Myocyte (in vitro differentiated cells): ENCODE measurements around the gene BRSK2. TPM values are rescaled to one million over a fixed set of nuclear protein-coding genes. Genes with fewer than 3 reads are reported as not detected.

Source experiments
- DNase-seq: peaks from one replicate; pipeline ENCODE4 v3.0.0-alpha.2; 2012; ENCODE audit warnings: low read depth
- total RNA-seq: library from RNA; depleted of rRNA; stranded (reverse); fragments of >200 nt; gene quantifications from 2 replicates; pipeline ENCODE4 v1.2.3, GENCODE V29; 2014

Gene BRSK2
- total RNA-seq, 1 donor from 2014 or later: 0.70 TPM

DNA sequence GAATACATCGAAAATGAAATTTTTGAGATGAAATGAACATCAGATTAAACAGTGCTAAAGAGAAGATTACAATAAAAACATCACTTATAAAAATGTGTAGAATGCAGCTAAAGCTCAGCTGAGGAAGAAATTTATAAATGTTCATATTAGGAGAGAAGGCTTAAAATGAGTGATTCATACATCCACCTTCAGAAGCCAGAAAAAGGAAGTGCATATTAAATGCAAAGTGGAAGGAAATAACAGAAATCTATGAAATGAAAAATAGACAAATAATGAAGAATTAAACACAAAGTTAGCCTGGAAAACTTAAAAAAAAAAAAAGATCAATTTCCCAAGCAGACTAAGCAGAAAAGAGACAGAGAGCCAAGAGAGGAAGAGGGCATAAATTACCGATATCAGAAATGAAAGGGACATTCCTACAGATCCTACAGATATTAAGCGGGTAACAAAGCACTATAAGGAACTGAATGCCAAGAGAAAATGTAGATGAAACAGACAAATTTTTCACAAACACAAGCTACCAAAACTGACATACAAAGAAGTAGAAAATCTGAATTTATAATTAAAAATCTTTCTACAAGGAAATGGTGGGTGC lies 104.0 kb downstream of the BRSK2 start:
- no peak for DNase-seq

GRCh38 chr11:1494650-1495049 lies 104.9 kb downstream of the BRSK2 start:
- DNase-seq: no peak

DNA sequence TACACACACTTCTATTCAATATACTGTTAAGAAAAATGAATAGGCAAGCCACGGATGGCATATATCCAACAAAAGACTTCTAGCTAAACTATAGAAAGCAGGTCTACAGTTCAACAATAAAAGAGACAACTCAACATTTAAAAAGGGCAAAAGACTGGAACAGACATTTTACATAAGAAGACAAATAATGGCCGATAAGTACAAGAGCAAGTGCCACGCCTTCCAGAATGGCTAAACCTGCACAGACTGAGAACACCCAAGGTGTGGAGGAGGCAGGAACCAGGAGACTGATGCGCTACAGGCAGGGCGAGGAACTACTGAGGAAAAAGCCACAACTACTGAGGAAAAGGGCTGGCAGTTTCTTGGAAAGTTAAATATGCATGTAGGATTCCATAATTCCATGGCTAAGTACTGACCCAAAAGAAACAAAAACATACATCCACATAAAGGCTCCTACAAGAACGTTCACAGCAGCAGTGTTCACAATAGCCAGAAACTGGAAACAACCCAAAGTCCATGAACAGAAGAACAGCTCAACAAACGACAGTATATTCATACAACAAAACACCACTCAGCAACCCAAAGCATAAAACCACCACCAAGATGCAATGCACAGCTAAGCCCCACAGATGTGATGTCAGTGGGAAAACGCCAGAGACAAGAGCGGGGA lies 106.5 kb downstream of the BRSK2 start:
- no peak for DNase-seq

DNA sequence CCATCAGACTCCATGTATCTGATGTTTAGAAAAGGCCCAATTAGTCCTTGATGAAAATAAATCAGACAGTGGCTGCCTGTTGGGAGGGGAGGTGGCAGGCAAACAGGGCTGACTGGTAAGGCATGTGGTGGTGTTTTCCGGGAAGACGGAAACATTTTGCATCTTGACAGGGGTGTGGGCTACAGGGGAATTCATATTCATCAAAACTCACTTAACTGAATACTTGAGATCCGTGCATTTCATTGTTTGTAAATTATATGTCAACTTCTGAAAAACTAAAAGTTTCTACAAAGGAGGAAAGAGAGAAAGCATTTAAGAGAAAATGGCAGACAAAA lies 107.0 kb downstream of the BRSK2 start:
- no peak for DNase-seq

DNA sequence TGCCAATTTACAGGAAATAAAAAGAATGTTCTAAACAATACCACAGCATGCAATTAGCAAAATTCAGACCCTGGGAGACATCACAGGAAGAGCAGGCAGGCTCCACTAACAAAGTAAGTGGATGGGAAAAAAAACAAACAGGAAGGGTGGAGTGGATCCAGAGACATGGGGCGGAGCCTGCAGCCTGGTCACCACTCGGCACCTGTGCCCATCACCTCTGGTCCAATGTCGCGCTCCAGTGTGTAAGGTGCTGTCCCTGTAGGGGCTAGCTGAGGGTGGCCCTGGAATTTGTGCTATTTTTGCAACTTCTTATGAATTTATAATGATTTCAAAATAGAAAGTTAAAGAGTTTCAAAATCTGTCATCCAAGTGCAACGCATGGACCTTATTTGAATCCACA lies 107.9 kb downstream of the BRSK2 start:
- no peak for DNase-seq

GRCh38 chr11:1498262-1498661 lies 108.5 kb downstream of the BRSK2 start:
- no peak for DNase-seq

GRCh38 chr11:1499261-1499890 lies 109.6 kb downstream of the BRSK2 start:
- DNase-seq: peak; percentile 18

GRCh38 chr11:1499899-1500298 lies 110.2 kb downstream of the BRSK2 start:
- no peak for DNase-seq

DNA sequence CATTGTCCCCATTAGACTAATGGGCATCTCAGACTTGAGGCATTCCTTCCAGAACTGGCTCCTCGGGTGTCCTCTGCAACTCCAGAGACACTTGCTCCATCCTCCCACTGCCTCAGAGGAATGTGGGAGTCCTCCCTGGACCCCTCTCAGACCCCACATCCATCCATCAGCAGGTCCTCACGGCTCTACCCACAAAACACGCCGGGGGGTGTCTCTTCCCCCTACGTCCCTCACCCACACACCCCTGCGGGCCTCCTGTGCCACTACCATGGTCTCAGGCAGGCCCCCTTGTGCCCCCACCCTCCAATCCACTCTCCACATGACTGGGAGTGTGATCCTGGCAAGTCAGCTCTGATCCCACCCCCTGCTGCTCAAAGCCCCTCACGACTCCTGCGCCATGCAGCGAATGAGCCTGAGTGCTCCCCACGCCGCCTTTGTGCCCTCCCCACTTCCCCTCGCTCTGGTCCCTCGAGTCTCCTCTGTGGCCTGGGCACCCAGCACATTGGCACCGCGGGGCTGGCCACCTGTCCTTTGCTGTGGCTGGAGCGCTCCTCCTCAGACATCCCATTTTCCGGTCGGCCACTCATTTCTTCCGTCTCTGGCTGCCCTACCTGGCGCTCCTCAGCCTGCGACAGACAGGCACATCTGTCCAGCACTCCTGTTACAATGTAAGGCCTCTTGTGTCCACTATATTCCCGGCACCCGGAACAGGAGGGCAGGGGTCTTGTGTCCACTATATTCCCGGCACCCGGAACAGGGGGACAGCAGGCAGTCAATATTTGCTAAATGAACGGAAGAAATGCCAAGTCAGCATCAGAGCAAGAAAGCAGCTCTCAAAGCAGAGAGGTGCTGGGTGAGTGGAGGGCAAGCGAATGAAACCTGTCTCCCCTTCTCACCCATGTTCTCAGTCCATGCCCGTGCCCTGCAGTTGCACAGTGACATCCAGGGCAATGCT lies 111.0 kb downstream of the BRSK2 start:
- no peak for DNase-seq

DNA sequence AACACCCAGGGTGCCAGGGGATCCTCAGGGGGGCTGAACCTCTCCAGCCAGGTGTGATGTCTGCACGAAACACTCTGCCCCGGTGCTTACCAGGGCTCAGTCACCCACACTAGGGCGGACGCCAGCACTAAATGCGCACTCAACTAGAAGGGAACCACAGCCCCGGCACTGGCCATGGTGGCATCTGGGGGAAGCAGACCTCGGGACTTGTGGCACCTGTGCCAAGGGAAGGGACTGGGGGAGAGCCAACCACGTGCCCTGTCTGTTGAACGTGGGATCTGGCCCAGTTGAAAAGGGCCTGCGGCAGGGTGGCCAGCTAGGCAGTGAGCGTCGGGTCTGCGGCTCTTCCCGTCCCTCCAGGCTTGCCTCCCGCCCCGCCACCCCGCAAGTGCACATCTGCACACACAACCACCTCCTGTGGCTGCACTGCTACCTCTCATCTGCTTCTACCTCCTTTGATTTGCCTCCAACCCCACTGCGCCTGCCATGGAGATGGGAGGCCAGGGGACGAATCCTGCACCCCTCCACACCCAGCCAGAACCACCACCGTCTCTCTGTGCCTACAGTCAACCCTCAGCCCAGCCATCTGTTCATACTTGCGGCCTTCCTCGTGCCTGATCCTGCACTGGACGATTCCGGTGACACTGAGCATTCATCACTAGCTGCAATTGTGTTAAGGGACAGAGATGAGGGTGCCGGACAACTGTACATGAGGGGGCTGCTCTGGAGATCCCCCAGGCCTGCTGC lies 111.9 kb downstream of the BRSK2 start:
- no peak for DNase-seq

- no peak for DNase-seq
Observed at GRCh38 chr11:1502168-1502953, 112.6 kb downstream of the BRSK2 start.

- no peak for DNase-seq
Observed at GRCh38 chr11:1502954-1503707, 113.4 kb downstream of the BRSK2 start.

GRCh38 chr11:1503708-1504104 lies 114.0 kb downstream of the BRSK2 start:
- no peak for DNase-seq

DNA sequence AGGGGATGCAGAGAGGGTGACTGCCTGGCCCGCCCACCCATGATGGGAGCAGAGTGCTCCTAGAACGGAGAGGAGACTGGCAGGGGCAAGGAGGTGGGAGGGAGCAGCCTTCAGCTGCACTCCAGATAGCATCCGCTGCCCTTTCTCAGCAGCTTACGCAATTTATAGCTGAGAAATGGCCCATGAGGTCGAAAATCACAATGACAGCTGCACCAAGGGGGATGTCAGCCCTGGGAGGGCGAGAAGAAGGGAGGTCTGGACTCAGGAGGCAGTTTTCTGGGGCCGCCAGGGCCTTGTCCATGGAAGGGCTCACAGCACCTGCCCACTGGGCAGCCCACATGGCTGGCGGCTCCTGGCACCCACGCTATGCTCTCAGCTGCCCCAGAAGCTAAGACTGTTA lies 114.4 kb downstream of the BRSK2 start:
- DNase-seq: no peak

GRCh38 chr11:1504581-1505290 lies 115.0 kb downstream of the BRSK2 start:
- DNase-seq: no peak

- DNase-seq: no peak
Observed at GRCh38 chr11:1505480-1505879, 115.7 kb downstream of the BRSK2 start.

DNA sequence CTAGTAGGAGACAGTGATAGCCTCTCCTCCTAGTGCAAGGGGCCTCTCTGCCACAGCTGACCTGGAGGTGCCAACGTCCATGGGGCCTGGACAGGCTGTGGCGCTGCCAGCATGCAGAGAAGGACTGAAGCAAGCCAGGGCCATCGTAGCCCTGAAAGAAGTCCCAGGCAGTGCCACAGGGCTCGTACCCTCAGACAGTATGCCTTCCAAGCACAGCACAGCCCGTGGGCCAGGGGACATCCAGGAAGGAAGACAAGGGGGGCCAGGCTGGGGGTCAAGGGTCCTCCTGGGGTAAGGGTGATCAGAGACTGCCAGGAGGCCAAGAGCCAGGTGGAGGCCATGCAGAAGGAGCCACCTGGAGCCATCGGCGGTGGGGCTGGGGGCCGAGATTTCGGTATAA lies 117.2 kb downstream of the BRSK2 start:
- DNase-seq: no peak

DNA sequence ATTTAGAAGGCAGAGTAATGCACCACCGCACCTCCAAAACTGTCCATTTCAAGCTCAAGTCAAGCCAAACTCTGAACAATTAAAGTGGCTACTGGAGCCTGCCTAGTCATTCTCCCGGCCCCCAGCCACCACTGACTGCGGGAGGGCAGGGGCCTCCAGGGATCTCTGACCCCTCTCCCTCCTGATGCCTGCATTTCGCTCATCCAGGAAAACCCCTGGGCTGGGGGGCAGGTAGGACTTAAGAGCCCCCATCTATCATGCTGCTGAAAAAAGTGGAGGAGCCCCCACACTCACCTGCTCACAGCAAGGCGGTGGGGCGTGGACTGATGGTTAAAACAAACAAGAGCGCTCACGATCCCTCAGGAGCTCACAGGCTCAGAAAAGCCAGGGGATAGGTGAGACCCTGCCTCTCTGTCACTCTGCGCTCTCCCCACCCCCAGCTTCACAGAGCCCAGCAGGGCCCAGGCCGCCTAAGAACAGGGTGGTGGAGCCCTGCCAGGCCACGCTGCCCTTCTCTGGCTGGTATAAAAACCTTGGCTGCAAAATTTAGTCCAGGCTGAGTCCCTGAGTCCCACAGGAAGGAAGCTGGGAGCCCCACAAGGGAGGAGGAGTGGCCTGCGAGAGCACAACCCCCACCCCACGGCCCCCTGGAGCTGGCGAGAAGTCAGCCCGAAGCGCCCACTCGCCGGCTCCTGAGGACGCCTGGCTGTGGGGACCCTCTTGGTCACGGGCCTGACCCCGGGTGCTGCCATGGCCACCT lies 117.8 kb downstream of the BRSK2 start:
- DNase-seq: no peak
